NCI-H1105 treated with DMSO at 0.1 percent for 48 hours (cell line): ENCODE data around the gene ARHGAP28.
"Not testable (repeated sequence)": the region's sequence is repeated elsewhere in the genome, so short reads cannot be mapped to it uniquely, and the experiment has no call there.

Experiments used
- DNase-seq: peaks from one replicate; lab custom pipeline; 2025; lab: John Stamatoyannopoulos, UW

The ARHGAP28 gene

GRCh38 chr18:6776188-6776587 is 46.7 kb downstream of the ARHGAP28 start:
- DNase-seq = no peak

- no peak for DNase-seq
These were observed 48.0 kb downstream of the ARHGAP28 start for GRCh38 chr18:6777509-6777908.

GRCh38 chr18:6778459-6779247 is 49.1 kb downstream of the ARHGAP28 start:
- no peak for DNase-seq

GRCh38 chr18:6781142-6781714 is 51.7 kb downstream of the ARHGAP28 start:
- no peak for DNase-seq

DNA sequence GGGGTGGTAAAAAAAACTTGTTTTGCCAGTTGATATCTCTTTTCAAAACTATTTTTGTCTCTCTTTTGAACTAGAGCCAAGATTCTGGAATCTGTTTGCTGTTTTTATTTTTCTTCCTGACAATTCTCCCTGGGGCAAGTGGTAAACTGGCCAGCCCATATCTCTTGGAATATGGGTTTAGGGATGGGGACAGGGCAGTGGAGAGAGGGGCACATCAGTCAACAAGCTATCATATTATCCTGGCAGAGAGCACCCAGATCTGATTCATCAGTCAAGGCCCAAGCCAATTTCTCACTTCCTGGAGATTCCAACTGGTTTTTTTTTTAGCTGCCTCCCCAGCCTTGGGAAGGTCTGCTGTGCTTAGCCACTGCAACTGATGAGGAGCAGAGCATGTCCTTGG is 52.3 kb downstream of the ARHGAP28 start:
- DNase-seq = no peak

GRCh38 chr18:6782861-6783260 is 53.3 kb downstream of the ARHGAP28 start:
- no peak for DNase-seq

DNA sequence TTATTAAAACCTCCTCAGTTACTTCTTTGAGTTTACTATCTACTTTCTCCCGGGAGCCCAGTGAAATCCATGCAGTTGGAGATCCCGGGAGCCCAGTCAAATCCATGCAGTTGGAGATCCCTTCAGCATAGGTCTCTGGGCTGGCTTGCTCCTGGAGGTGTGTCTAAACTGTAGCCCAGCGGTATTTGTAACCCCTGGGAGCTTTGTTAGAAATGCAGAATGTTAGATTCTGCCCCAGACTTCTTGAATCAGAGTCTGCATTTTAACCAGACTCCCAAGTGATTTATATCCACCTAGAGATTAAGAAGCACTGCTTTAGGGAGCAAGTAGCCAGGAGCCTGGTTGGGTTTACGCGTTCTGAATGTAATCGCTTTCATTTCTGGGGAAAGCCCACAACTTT is 54.5 kb downstream of the ARHGAP28 start:
- DNase-seq = no peak

- no peak for DNase-seq
These were observed 55.5 kb downstream of the ARHGAP28 start for GRCh38 chr18:6785001-6785400.

- no peak for DNase-seq
These were observed 55.9 kb downstream of the ARHGAP28 start for GRCh38 chr18:6785411-6785810.

DNA sequence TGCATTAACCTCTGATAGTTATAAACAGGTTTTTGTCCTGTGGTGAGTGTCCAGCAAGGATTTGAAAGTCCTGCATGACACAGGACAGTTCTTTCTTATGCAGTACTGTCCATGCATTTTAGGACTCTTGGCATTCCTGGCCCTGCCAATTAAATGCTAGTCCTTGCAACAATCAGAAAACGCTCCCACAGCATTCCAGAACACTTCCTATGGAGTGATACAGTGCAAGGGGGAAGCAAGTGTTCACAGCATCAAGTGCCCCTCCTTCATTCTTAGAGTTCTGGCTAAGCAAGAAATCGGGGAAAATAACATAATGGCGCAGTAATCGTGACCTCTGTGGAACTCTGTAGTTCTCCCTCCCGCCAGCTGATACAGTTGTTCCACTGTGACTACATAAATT is 62.9 kb downstream of the ARHGAP28 start:
- DNase-seq = no peak

- no peak for DNase-seq
These were observed 63.9 kb downstream of the ARHGAP28 start for GRCh38 chr18:6793455-6793854.

GRCh38 chr18:6793986-6794385 is 64.5 kb downstream of the ARHGAP28 start:
- DNase-seq = no peak

DNA sequence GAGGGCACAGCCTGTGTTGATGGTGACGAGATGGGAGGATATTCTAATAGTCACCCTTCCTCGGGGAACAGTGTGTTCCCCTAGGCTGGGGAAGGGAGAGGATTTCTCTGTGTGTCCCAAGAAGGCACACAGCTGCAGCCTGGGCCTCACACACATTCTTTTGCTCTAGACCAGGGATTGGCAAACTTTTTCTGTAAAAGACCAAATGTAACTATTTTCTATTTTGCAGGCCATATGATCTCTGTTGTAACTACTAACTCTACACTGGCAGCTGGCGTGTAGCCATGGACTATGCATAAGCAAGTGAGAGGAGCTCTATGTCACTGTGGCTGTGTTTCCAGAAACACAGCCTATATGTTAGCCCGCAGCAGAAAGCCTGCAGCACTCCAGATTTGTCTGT is 65.8 kb downstream of the ARHGAP28 start:
- DNase-seq = no peak

DNA sequence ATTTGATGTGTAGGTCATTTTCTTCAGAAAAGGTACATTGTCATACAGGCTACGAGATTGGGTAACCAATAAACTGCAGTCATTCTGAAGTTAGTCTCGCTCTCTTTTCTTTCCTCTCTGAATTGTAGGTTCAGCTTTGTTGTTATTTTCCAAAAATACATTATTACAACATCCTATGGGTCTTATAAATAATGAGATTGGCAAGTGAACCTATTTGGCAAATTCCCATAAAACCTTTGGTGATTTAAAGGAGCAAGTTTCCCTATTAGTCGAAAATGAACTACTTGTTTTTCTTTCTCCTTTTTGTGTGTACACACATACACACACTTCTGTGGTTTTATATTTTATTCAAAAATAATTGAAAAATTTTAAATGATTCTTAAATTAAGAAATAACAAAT is 67.0 kb downstream of the ARHGAP28 start:
- no peak for DNase-seq

GRCh38 chr18:6797171-6797570 is 67.7 kb downstream of the ARHGAP28 start:
- no peak for DNase-seq

DNA sequence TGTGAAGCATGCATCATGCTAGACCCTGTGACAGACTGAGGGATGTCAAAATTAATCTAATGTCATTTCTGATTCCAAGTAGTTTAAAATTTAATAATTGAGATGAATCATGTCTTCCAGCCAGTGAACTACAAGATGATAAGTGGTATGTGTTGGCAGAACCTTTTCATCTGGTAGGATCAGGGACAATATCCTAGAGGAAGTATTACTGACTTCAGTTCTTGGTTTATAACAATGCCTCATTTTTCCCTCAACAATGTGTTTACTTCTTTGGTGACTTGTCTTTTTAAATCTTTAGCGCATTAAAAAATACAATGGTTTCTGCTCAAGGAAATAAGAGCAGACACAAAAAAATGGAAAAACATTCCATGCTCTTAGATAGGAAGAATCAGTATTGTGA is 69.4 kb downstream of the ARHGAP28 start:
- DNase-seq = no peak

DNA sequence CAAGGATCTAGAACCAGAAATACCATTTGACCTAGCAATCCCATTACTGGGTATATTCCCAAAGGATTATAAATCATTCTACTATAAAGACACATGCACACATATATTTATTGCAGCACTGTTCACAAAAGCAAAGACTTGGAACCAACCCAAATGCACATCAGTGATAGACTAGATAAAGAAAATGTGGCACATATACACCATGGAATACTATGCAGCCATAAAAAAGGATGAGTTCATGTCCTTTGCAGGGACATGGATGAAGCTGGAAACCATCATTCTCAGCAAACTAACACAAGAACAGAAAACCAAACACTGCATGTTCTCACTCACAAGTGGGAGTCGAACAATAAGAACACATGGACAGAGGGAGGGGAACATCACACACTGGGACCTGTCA is 70.8 kb downstream of the ARHGAP28 start:
- DNase-seq = not testable (repeated sequence)

GRCh38 chr18:6807515-6808257 is 78.2 kb downstream of the ARHGAP28 start:
- no peak for DNase-seq

DNA sequence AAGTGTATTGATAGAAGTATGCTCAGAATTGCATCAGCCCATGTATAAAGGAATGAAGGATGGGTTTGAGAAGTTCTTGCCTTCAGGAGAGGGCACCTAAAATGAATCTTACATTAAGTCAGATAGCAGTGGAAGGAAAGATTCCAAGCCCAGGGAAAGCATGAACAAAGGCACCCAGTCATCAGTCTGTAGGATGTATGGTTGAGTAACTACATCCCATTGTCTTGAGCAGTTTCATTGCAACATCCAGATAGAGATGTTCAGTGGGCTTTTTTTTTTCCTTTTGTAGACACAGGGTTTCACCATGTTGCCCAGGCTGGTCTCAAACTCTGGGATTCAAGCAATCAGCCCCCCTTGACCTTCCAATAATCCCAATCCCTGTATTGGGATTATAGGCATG is 80.7 kb downstream of the ARHGAP28 start:
- no peak for DNase-seq

DNA sequence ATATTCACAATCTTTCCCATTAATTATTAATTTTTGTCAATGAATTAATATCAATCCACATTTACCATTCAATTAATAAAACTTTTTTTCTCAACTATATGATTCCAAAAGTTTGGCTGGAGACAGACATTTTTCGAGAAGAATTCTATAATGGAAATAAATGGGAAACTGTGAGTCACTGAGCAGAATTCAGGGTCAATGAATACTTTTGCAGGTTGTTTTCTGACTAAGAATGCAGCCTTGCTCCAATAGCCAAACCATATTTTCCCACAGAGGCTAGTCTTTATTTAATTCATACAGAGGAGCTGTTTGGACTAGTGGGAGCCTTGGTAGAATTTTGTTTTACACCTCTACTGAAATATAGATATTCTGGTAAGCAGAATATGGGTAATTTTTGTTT is 82.3 kb downstream of the ARHGAP28 start:
- no peak for DNase-seq

DNA sequence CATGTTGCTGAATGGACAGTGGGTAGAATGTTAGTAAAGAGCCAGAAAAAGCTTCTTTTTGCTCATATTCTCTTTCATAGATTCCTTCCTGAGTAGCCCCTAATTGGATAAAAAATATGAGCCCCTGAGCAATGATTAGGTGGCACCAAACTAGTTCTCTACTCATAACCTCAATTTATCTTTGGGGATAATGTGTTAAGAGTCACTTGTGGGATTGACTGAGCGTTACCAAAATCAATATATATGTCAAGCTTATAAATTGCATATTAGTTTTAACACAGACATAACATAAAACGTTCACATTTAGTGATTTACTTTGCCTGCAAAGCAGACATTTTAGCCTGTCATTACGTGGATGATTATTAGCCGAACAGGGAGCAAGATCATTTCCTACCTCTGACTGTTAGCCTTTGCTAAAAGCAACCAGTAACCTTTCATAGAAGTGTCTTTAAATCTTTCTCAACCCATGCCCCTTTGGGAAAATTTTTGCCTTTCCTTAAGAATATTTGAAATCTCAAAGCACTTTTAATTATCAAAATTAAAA is 85.4 kb downstream of the ARHGAP28 start:
- no peak for DNase-seq

- no peak for DNase-seq
These were observed 86.6 kb downstream of the ARHGAP28 start for GRCh38 chr18:6816154-6816553.

DNA sequence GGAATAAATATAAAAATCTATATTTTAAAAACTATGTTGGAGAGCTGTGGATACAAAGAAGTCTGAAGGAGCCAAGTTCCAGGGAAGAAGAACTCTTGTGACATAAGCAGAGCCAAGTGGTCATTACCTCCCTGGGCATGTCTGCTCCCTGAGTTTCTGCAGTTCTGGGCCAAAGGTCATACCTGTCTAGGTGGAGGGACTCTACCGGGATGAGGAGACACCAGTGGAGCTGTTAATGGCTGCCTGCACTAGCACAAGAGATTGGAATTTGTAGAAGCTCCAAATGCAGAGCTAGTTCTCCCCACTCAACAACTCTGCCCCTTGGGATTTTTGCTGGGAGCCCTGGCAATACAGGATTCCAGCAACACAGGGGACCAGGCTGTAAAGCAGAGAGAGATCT is 89.8 kb downstream of the ARHGAP28 start:
- no peak for DNase-seq
